ENCODE measurements around the gene CHMP2A. TPM values are rescaled to one million over a fixed set of nuclear protein-coding genes. Genes with fewer than 3 reads are reported as not detected.

The CHMP2A gene
- total and polyA plus RNA-seq, 10 of the 15 experiments (the other 5 are each of a cell fraction or from before 2014, with no cell fraction given) = 69.5 to 172 (median 109) TPM

GRCh38 chr19:58558066-58558622 lies 3.2 kb upstream of the CHMP2A start, which contains the start of gene UBE2M (continued):
- 0 out of 2 replicates have a peak, but pooled peaks have one; percentile 47 for TF ChIP-seq NKRF (conservative IDR thresholded peaks at IDR 0.05)
- TF ChIP-seq ATF7 (IDR thresholded peaks at IDR 0.05; ENCODE audit: low read depth) = no peak
- TF ChIP-seq HDAC6 (IDR thresholded peaks at IDR 0.05; ENCODE audit: unreplicated experiment) = no peak
- no peak for TF ChIP-seq CREM (IDR thresholded peaks at IDR 0.05; ENCODE audit: low read depth)
- TF ChIP-seq CHD2 (IDR thresholded peaks at IDR 0.05; ENCODE audit: borderline replicate concordance, low read depth, low read length) = no peak
- TF ChIP-seq, protein P1, sequence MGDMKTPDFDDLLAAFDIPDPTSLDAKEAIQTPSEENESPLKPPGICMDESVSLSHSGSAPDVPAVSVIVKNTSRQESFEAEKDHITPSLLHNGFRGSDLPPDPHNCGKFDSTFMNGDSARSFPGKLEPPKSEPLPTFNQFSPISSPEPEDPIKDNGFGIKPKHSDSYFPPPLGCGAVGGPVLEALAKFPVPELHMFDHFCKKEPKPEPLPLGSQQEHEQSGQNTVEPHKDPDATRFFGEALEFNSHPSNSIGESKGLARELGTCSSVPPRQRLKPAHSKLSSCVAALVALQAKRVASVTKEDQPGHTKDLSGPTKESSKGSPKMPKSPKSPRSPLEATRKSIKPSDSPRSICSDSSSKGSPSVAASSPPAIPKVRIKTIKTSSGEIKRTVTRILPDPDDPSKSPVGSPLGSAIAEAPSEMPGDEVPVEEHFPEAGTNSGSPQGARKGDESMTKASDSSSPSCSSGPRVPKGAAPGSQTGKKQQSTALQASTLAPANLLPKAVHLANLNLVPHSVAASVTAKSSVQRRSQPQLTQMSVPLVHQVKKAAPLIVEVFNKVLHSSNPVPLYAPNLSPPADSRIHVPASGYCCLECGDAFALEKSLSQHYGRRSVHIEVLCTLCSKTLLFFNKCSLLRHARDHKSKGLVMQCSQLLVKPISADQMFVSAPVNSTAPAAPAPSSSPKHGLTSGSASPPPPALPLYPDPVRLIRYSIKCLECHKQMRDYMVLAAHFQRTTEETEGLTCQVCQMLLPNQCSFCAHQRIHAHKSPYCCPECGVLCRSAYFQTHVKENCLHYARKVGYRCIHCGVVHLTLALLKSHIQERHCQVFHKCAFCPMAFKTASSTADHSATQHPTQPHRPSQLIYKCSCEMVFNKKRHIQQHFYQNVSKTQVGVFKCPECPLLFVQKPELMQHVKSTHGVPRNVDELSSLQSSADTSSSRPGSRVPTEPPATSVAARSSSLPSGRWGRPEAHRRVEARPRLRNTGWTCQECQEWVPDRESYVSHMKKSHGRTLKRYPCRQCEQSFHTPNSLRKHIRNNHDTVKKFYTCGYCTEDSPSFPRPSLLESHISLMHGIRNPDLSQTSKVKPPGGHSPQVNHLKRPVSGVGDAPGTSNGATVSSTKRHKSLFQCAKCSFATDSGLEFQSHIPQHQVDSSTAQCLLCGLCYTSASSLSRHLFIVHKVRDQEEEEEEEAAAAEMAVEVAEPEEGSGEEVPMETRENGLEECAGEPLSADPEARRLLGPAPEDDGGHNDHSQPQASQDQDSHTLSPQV (IDR thresholded peaks at IDR 0.05) = no peak
- no peak for TF ChIP-seq FOS (IDR thresholded peaks at IDR 0.05; ENCODE audit: borderline replicate concordance, extremely low read depth, insufficient read length)
- no peak for TF ChIP-seq ASH2L (IDR thresholded peaks at IDR 0.05; ENCODE audit: borderline replicate concordance, low read depth)

Measured in GM12878 (cell line).